ENCODE measurements around the gene SDK1.

The SDK1 gene

DNA sequence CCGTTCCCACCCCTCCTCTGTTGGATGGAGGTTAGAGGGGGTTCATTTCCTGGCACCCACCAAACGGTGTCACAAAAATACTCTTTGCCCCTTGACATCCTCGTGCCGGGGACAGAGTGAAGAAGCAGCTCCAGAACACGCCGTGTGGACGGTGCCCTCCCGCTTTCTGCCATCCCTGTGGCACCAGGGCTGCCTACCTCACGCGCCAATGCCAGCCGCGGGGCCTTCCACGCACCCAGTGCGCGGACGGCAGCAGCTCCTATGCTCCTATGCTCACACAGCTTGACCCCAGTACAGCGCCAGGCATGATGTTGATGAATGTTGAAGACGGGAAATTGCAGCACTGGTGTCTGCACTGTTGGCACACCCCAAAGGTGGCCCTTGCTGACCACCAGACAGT lies 873.8 kb downstream of the SDK1 start:
- FAIRE-seq (no peak), DNase-seq (ENCODE audit: insufficient read length, low spot score) (no peak)

- DNase-seq (ENCODE audit: insufficient read length, low spot score), result no peak
- FAIRE-seq, result no peak
Observed at GRCh38 chr7:4175346-4175973, 874.4 kb downstream of the SDK1 start.

GRCh38 chr7:4177001-4177400 lies 875.9 kb downstream of the SDK1 start:
- FAIRE-seq, result no peak
- DNase-seq (ENCODE audit: insufficient read length, low spot score), result no peak

GRCh38 chr7:4178416-4178815 lies 877.4 kb downstream of the SDK1 start:
- DNase-seq (ENCODE audit: insufficient read length, low spot score) (no peak), FAIRE-seq (no peak)

- no peak for DNase-seq (ENCODE audit: insufficient read length, low spot score)
- no peak for FAIRE-seq
Observed at GRCh38 chr7:4178916-4179687, 878.0 kb downstream of the SDK1 start.

DNA sequence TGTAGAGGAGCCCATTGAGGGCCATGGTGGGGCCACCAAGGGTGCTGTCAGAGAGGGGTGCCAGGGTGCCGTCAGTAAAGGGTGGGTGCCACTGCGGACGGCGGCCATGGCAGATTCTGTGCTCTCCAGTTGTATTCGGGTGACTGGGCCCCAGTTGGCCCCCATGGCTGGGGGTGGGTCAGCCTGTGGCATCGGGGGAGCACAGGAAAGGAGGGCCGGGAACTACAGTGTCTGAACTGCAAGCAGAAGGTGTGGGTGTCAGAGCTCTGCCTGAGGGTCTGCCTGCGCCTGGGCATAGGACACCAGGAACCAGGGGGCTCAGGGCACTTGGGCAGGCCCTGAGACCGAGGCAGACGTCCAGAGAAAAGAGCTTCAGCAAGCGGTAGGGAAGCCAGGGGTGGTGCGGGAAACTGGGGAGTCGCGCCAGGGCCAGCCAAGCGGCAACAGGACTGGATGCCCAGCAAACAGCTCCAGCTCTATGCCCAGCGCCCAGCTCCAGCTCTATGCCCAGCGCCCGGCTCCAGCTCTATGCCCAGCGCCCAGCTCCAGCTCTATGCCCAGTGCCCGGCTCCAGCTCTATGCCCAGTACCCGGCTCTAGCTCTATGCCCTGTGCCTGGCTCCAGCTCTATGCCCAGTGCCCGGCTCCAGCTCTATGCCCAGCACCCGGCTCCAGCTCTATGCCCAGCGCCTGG lies 878.8 kb downstream of the SDK1 start:
- no peak for FAIRE-seq

DNA sequence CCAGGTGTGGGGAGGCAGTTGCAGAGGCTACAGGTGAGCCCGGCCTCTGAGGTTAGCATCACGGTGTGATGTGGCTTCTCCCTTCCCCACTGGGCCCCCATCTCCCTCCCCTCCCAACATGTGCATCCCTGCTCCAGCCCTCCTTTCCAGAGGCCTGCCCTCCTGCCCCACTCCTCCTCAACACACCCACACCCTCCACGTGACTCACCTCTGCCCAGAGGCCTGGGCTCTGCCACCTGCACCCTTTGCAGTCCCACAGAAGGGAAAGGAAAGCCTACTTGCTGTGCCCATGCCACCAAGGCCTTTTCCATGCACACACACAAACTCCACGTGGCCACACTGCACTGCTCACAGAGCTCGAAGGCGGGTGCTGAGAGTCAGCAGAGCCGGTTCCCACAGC lies 880.4 kb downstream of the SDK1 start:
- FAIRE-seq (no peak), DNase-seq (ENCODE audit: insufficient read length, low spot score) (no peak)

More for the DNA sequence above, 878.8 kb downstream of the SDK1 start:
- no peak for DNase-seq (ENCODE audit: insufficient read length, low spot score)

GRCh38 chr7:4182605-4183300 lies 881.7 kb downstream of the SDK1 start:
- DNase-seq (ENCODE audit: insufficient read length, low spot score), result no peak
- FAIRE-seq, result no peak

- no peak for DNase-seq (ENCODE audit: insufficient read length, low spot score)
- no peak for FAIRE-seq
Observed at GRCh38 chr7:4184653-4185052, 883.6 kb downstream of the SDK1 start.

DNA sequence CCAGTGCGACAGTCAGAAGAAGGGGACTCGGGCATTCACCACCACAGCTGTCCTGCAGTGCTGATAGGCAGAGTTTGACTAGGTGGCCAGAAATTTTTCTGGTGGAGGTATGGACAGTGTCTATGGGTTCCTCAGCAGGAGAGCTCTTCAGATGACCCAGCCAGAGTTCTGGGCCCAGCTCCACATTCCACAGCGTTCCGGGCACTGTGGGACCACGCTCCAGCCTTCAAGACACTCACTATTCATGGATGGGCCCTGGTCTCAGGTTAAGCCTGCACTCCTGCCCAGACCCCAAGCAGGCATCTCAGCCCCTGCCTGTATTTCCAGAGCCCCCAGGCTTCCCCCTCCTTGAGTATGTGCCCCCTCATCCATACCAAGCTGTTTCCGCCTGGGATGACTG lies 884.1 kb downstream of the SDK1 start:
- DNase-seq (ENCODE audit: insufficient read length, low spot score) (no peak), FAIRE-seq (no peak)

DNA sequence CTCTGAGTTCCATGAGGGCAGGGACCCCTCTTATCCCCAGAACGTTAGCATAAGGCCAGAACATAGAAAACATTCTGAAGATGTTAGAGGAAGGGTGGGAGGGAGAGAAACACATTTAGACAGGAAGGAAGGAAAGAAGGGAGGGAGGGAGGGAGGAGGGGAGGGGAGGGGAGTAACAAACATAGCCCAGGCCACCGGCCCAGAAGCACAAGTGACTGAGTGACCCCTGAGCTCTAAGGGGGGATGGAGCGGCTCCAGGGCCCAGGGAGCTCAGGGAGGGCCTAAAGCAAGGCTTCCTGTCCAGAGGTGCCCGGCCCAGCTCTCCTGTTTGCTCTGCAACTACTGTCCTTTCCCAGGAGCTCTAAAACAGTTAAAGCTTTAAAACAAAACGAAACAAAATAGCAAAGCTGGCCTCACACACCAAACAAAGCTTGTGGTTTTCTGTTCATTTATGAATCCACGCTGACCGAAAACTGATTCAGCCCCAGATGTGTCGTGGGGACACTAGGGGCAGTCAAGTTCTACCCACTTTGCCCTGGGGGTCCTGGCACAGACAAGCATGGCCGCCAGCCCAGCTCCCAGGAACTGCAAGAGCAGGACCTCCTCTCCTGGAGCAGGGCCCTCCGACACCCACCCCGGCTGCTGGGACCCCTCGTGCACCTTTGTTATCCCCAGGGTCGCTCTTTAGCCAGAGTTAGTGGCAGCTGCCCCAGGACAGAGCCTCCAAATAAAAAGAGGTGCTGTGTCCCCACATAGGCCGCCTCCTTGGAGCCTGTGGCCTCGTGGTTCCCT lies 884.9 kb downstream of the SDK1 start:
- DNase-seq (ENCODE audit: insufficient read length, low spot score), result no peak
- no peak for FAIRE-seq

- FAIRE-seq, result no peak
Observed at GRCh38 chr7:4186513-4186780, 885.4 kb downstream of the SDK1 start.

GRCh38 chr7:4188651-4189050 lies 887.6 kb downstream of the SDK1 start:
- FAIRE-seq, result no peak
- no peak for DNase-seq (ENCODE audit: insufficient read length, low spot score)

More at GRCh38 chr7:4186513-4186780, 885.4 kb downstream of the SDK1 start:
- DNase-seq (ENCODE audit: insufficient read length, low spot score), result no peak

GRCh38 chr7:4189131-4189570 lies 888.1 kb downstream of the SDK1 start:
- FAIRE-seq, result no peak

DNA sequence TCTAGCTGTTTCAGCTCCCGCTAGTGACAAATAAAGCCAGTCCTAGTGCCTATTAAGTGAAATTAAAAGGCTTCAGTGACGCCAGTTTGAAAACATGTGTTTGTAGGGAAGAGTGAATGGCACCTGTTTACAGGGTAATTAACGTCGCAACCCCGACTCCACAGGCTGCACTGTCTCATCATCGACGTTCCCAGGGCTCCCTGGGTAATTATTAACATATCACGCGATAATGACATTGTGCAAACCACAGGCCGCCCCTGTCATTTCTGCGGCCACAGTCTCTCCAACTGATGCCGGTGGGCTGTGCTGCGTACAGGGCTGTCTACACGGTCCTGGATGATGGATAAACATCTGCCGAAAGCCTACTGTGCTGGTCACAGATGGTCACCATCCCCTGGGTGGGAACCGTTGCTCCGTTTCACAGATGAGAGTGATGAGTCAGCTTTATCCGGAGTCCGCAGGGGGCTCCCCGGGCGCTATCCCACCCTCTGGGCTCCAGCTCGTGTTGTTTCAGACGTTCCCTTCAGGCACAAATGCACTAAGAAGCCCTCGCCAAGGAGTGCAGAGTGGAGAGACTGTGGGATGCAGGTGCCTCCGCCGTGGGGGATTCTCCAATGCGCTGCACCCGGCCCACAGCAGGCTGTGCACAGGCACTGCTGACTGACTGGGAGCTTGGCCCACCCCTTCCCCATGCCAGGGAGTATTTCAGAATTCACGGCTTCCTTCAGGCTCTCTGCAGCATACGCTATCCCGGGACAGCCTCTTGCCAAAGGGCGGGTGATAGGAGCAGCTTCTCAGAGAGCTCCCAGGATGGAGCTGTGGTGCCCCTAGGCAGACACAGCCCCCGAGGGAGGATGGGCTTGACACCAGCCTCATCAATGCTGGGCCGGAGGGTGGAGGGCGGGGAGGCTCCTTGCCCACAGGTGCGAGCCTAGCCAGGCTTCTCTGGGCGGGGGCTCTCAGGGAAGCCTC lies 889.2 kb downstream of the SDK1 start:
- DNase-seq (ENCODE audit: insufficient read length, low spot score), result no peak
- FAIRE-seq, result no peak

More at GRCh38 chr7:4189131-4189570, 888.1 kb downstream of the SDK1 start:
- DNase-seq (ENCODE audit: insufficient read length, low spot score), result no peak

DNA sequence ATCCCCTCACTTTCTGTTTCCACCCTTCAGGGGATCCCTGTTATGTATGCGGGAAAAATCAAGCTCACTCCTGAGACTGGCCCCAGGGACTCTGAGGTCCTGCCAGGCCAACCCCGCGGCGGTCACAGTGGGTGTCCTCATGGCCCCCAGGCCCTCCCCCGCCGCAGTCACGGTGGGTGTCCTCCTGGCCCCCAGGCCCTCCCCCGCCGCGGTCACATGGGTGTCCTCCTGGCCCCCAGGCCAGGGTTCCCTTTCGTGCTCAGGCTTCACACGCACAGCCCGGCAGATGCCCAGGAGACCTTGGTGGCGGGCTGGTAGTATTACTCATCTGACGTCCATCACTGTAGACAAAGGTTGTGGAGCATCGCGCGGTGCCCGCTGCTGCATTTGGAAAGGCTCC lies 890.0 kb downstream of the SDK1 start:
- DNase-seq (ENCODE audit: insufficient read length, low spot score) (no peak), FAIRE-seq (no peak)

DNA sequence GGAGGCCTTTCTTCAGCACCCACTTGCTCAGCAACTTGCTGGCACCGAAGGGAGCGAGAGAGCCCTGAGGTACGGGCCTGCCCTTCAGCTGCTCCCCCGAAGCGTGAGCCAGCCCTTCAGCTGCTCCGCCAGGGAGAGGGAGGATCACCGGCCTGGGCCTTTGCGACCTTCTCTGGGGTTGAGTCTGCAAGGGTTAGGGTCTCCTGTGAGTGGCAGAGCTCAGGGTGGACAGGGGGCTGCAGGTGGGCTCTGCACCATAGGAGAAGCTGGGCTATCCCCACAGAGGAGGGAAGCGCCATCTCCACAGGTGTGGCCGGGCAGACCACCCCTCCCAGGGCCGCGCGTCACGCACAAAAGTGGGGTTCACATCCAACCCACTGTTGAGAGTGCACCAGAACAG lies 890.5 kb downstream of the SDK1 start:
- FAIRE-seq (no peak), DNase-seq (ENCODE audit: insufficient read length, low spot score) (no peak)

GRCh38 chr7:4195660-4196059 lies 894.6 kb downstream of the SDK1 start:
- no peak for DNase-seq (ENCODE audit: insufficient read length, low spot score)
- FAIRE-seq, result no peak

DNA sequence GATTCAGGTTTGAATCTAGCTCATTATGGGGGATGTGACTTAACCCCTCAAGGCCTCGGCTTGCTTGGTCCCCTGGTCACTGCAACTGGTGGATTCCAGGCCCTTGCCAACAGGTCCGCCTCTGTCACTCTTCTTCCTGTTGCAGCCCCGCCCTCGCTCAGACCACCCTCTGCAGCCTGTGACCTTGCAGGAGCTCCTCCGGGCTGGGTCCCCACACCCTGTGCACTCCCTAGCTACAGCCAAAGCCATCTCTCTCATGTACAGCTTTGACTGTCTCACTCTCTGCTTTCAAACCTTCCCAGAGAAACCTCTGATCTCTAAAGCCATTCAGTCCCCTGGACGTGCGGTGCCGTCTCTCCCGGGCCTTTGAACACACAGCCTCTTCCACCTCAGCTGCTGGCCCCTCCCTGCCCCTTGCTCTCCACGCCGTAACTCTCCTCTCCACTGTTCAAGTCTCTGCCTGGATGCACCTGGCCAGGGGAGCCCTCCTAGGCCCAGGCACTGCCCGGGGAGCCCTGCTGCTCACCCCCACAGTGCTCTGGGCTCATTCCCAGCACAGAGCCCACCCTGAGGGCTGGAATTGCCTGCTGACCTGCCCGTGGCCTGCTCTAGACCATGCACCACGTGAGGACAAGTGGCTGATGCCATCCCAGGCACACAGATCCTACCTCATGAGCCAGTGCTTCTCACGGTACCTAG lies 895.2 kb downstream of the SDK1 start:
- FAIRE-seq, result no peak
- DNase-seq (ENCODE audit: insufficient read length, low spot score), result no peak

Measured in GM19239 (cell line).